Osteocyte (in vitro differentiated cells): ENCODE measurements around the gene CDR2L. TPM values are rescaled to one million over a fixed set of nuclear protein-coding genes. Genes with fewer than 3 reads are reported as not detected.

Source experiments
- DNase-seq: peaks from one replicate; pipeline ENCODE4 v3.0.0; 2021; ENCODE audit warnings: mixed read lengths; ENCODE audit not compliant: unreplicated experiment; ENCODE audit errors: extremely low spot score
- H3K27ac Mint-ChIP-seq: one replicate; pipeline ENCODE4 v1.8.0; 2021; ENCODE audit warnings: mild to moderate bottlenecking, mixed read lengths; ENCODE audit not compliant: unreplicated experiment
- H3K27me3 Mint-ChIP-seq: one replicate; pipeline ENCODE4 v1.8.0; 2021; ENCODE audit warnings: mixed read lengths; ENCODE audit not compliant: unreplicated experiment
- H3K36me3 Mint-ChIP-seq: one replicate; pipeline ENCODE4 v1.8.0; 2021; ENCODE audit warnings: mixed read lengths; ENCODE audit not compliant: unreplicated experiment
- H3K4me1 Mint-ChIP-seq: one replicate; pipeline ENCODE4 v1.8.0; 2021; ENCODE audit warnings: mixed read lengths; ENCODE audit not compliant: unreplicated experiment
- H3K4me3 Mint-ChIP-seq: one replicate; pipeline ENCODE4 v1.8.0; 2021; ENCODE audit warnings: mild to moderate bottlenecking, moderate library complexity, mixed read lengths; ENCODE audit not compliant: unreplicated experiment
- H3K9me3 Mint-ChIP-seq: one replicate; pipeline ENCODE4 v1.8.0; 2021; ENCODE audit warnings: mixed read lengths; ENCODE audit not compliant: unreplicated experiment
- CTCF ChIP-seq: fragments of 200-600 bp; sonication (generic); IDR thresholded peaks from 2 replicates; pipeline ENCODE4 v1.5.0; 2021; ENCODE audit warnings: antibody characterized with exemption, mild to moderate bottlenecking, moderate library complexity
- total RNA-seq: library from RNA; stranded (reverse); gene quantifications from 2 replicates; pipeline ENCODE4 v1.2.1, GENCODE V29; 2021

Gene CDR2L
- total RNA-seq, 1 donor from 2014 or later, result 21.4 TPM

DNA sequence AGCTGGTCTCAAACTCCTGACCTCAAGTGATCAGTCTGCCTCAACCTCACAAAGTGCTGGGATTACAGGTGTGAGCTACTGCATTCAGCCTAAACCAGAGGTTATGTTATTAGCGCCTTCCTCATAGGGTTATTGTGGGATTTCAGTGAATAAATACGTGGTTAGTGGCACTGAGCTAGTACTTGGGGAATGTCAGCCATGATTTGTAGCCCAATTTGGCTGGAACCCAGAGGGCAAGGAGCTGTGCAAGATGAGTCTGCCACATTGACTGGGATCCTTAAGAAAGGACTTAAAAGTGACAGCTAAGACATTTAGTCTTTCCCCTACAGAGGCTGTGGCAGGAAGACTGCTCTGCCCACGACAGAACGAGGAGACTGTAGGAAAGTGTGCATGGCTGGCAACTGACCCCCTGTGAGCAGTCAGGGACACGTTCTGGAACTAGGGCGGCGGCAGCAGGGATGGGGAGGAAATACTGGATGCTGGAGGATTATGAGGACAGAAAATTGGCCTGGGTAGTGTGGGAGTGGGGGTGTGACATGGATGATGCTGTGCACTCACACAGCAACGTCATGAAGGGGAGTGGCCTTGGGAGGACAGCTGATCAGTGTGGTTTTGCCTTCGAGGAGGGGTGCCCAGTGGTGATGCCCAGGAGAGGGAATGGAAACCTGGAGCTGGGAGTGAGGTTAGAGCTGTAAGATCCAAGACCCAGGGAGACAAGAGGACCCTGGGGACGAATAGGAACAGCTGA lies 44.7 kb downstream of the CDR2L start:
- no peaks in the 10 kb centered on the region for H3K36me3 Mint-ChIP-seq
- H3K9me3 Mint-ChIP-seq, result peaks cover 5% of the 10 kb centered on the region
- DNase-seq, result no peak
- no peak for TF ChIP-seq CTCF
- H3K4me3 Mint-ChIP-seq, result peak overlapping the region; percentile 97
- H3K27me3 Mint-ChIP-seq, result no peaks in the 10 kb centered on the region
- H3K27ac Mint-ChIP-seq, result peak overlapping the region; percentile 99
- peaks cover 32% of the 10 kb centered on the region for H3K4me1 Mint-ChIP-seq

- Mint-ChIP-seq H3K4me1 (peaks cover 32% of the 10 kb centered on the region), H3K36me3 (no peaks in the 10 kb centered on the region), H3K27ac (peak overlapping the region; percentile 99), H3K9me3 (peaks cover 5% of the 10 kb centered on the region), H3K4me3 (peak overlapping the region; percentile 97), H3K27me3 (no peaks in the 10 kb centered on the region)
- DNase-seq, result no peak
- TF ChIP-seq CTCF, result no peak
Measured at GRCh38 chr17:75032720-75033280, 45.4 kb downstream of the CDR2L start.

- H3K4me1 Mint-ChIP-seq, result peaks cover 32% of the 10 kb centered on the region
- peak overlapping the region; percentile 97 for H3K4me3 Mint-ChIP-seq
- TF ChIP-seq CTCF, result no peak
- peaks cover 3% of the 10 kb centered on the region for H3K36me3 Mint-ChIP-seq
- H3K27me3 Mint-ChIP-seq, result no peaks in the 10 kb centered on the region
- DNase-seq, result peak; percentile 98
- H3K27ac Mint-ChIP-seq, result peak overlapping the region; percentile 99
- peaks cover 5% of the 10 kb centered on the region for H3K9me3 Mint-ChIP-seq
Measured at GRCh38 chr17:75033346-75034235, 46.2 kb downstream of the CDR2L start.

DNA sequence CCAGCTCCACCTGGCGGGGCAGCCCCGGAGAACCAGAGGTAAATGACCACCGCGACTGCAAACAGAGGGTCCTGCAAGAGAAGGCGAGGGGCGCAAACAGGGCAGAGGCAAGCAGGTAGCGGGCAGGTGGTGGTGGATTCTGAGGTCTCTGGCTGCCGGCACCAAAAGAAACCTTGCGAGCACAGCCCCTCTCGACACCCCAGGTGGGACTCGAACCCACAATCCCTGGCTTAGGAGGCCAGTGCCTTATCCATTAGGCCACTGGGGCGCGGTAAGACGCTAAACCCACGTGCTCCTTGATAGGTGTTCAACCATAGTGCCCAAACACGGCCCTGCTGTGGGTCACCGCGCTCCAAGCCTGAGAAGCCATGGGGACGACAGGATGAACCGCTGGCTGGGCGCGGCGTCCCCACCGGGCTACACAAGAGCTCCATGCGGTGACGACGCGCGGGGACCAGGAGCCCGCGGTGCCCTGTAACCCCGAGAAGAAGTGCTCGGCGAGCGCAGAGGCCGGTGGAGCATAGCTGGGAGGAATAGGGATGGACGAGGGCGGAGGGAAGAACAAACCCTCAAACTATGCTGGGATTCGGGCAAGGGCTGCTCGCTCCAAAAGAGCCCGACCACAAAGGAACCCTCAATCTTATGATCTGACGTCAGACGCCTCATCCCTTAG lies 46.9 kb downstream of the CDR2L start:
- peaks cover 32% of the 10 kb centered on the region for H3K4me1 Mint-ChIP-seq
- peak overlapping the region; percentile 97 for H3K4me3 Mint-ChIP-seq
- DNase-seq, result peak; percentile 94
- H3K27me3 Mint-ChIP-seq, result no peaks in the 10 kb centered on the region
- peak overlapping the region; percentile 99 for H3K27ac Mint-ChIP-seq
- H3K36me3 Mint-ChIP-seq, result peaks cover 7% of the 10 kb centered on the region
- peaks cover 5% of the 10 kb centered on the region for H3K9me3 Mint-ChIP-seq
- TF ChIP-seq CTCF, result peak; percentile 37
